Effector CD4-positive, alpha-beta T cell (primary cell): ENCODE data around the gene EMC10.
A peak's percentile ranks its signal among the peaks of the same experiment; 100 is the strongest.
"Not testable (repeated sequence)": the region's sequence is repeated elsewhere in the genome, so short reads cannot be mapped to it uniquely, and the experiment has no call there.

Experiments
- DNase-seq: peaks from one replicate; pipeline ENCODE4 v3.0.0-alpha.2; 2020

EMC10 gene

GRCh38 chr19:50453243-50453642 is 23.1 kb upstream of the EMC10 start:
- DNase-seq = no peak

DNA sequence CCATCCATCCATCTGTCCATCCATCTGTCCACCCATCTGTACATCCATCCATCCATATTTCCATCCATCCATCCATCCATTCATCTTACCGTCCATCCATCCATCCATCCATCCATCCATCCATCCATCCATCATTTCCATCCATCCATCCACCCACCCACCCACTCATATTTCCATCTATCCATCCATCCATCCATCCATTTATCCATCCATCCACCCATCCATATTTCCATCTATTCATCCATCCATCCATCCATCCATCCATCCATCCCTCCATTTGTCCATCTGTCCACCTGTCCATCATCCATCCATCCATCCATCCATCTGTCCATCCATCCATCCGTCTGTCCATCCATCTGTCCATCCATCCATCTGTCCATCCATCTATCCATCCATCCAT is 20.3 kb upstream of the EMC10 start:
- DNase-seq = no peak

- no peak for DNase-seq
Observed at GRCh38 chr19:50457300-50457699, 19.0 kb upstream of the EMC10 start.

GRCh38 chr19:50458396-50459066 is 17.8 kb upstream of the EMC10 start:
- DNase-seq = no peak

DNA sequence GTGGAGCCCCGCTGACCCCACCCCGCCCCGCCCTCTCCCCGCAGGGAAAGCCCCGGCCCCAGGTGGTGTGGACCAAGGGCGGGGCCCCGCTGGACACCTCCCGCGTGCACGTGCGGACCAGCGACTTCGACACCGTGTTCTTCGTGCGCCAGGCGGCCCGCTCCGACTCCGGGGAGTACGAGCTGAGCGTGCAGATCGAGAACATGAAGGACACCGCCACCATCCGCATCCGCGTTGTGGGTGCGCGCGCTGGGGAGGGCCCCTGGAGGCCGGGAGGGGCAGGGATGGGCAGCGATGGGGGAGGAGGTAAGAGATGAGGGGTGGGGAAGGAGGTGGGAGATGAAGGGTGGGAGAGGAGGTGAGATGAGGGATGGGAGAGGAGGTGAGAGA is 17.2 kb upstream of the EMC10 start:
- no peak for DNase-seq

- no peak for DNase-seq
Observed at GRCh38 chr19:50459638-50460037, 16.7 kb upstream of the EMC10 start.

GRCh38 chr19:50460161-50460765 is 16.0 kb upstream of the EMC10 start:
- no peak for DNase-seq

DNA sequence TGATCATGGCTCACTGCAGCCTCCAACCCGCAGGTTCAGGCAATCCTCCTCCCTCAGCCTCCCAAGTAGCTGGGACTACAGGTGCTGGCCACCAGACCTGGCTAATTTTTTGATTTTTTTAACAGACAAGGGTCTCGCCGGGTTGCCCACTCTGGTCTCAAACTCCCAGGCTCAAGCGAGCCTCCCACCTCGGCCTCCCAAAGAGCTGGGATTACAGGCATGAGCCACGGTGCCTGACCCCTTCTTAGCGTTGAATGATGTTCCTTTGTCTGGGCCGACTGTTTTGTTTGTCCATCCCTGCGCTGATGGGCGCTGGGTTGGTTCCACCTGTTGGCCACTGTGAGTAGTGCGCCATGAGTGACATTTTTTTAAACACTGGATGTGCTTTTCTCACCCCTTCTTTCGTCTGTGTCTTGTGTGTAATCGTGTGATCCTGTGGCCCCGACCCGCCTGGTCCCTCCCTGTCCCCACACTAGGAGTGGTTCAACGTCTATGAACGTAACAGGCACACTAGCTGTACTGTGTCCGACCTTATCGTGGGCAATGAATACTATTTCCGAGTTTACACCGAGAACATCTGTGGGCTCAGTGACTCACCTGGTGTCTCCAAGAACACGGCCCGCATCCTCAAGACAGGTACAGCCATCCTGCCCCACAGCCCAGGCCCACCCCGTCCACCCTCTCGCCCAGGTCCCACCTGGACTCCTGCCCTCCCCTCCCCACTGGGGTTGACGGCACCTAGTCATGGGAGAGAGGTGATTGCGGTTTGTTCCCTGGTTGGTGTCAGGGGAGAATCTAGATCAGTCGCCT is 15.0 kb upstream of the EMC10 start:
- peak; percentile 30 for DNase-seq

- DNase-seq = no peak
Observed at GRCh38 chr19:50462970-50463369, 13.3 kb upstream of the EMC10 start.

GRCh38 chr19:50464348-50464747 is 12.0 kb upstream of the EMC10 start:
- DNase-seq = no peak

GRCh38 chr19:50465000-50465399 is 11.3 kb upstream of the EMC10 start:
- no peak for DNase-seq

- no peak for DNase-seq
Observed at GRCh38 chr19:50465986-50466705, 10.2 kb upstream of the EMC10 start.

DNA sequence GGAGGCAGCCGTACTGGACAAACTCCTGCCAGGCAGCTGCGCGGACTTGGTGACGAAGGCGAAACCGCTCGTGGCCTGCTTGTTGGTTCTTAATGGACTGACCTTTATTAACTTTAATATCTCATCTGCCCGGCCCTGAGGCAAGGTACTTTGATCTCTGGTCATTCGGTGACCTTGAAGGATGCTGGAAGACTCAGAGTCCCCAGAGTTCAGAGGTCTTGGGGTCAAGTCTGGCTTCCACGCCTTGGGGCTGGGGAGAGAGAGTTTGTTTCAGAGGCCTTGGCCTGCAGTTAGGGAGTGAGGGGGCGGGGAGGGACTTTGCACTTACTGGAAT is 9.6 kb upstream of the EMC10 start:
- DNase-seq = no peak

- DNase-seq = no peak
Observed at GRCh38 chr19:50467566-50467965, 8.7 kb upstream of the EMC10 start.

- no peak for DNase-seq
Observed at GRCh38 chr19:50468818-50469217, 7.5 kb upstream of the EMC10 start.

- DNase-seq = not testable (repeated sequence)
Observed at GRCh38 chr19:50473336-50473735, 3.0 kb upstream of the EMC10 start.

DNA sequence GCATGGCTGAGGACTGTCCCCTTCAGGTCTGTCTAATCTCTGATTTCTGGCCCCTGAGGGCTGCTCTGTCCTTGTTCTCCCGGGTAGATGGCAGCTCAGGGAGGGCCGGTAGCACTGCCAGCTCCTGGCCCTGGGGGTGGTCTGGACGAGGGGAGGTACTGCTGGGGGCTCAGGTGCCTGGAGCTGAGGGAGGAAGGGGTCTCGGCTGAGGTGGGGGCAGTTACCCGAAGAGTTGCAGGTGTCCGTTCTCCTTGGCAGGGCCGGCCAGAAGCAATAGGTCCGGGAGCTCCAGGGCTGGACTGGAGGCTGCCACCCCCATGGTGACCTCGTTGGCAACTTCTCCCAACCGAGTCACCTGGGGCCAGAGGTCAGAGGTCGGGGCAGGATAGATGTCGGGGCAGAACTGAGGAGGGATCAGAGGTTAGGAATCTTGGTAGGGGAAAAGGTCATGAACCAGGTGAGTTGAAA is 1.2 kb upstream of the EMC10 start:
- DNase-seq = no peak

DNA sequence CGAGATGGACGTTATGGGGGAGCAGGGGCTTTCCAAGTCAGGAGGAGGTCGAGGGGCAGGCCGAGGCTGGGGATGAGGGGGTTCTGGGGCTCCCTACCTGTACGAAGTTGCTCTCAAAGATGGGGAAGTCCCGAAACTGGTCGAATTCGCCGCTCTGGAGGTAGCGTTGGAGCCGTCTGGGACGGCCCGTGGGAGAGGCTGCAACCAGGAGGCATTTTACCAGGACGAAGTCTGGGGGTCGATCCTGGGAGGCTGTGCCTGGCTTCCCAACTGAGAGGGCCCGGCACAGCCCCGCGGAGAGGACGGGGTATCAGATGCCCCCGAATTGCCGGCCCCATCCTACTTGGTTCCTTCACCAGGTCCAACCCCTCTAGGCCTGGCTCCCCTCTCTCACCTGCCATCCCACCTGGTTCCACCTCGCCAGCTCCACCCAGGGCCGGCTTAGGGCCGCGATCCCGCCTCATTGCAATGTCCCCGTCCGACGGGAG is 527 bp upstream of the EMC10 start:
- no peak for DNase-seq

GRCh38 chr19:50476907-50477238 is 566 bp downstream of the EMC10 start:
- no peak for DNase-seq

GRCh38 chr19:50477751-50478515 is 1.6 kb downstream of the EMC10 start:
- DNase-seq = no peak

- DNase-seq = no peak
Observed at GRCh38 chr19:50478901-50479715, 2.8 kb downstream of the EMC10 start.
